PC-9 (cell line): ENCODE measurements around the gene CAMKMT.

ENCODE experiments used
- EZH2 ChIP-seq: fragments of 200-600 bp; sonication (generic); IDR thresholded peaks from 2 replicates; pipeline ENCODE4 v1.8.0; 2017; ENCODE audit warnings: antibody characterized with exemption, low read depth
- TF ChIP-seq, protein P1 (sequence below): fragments of 200-600 bp; sonication (generic); conservative IDR thresholded peaks from 2 replicates; pipeline ENCODE4 v1.6.1; 2017; ENCODE audit warnings: mixed run types, antibody characterized with exemption, mild to moderate bottlenecking, moderate library complexity

GRCh38 chr2:44742057-44742456 is 380.3 kb downstream of the CAMKMT start:
- TF ChIP-seq, protein P1, sequence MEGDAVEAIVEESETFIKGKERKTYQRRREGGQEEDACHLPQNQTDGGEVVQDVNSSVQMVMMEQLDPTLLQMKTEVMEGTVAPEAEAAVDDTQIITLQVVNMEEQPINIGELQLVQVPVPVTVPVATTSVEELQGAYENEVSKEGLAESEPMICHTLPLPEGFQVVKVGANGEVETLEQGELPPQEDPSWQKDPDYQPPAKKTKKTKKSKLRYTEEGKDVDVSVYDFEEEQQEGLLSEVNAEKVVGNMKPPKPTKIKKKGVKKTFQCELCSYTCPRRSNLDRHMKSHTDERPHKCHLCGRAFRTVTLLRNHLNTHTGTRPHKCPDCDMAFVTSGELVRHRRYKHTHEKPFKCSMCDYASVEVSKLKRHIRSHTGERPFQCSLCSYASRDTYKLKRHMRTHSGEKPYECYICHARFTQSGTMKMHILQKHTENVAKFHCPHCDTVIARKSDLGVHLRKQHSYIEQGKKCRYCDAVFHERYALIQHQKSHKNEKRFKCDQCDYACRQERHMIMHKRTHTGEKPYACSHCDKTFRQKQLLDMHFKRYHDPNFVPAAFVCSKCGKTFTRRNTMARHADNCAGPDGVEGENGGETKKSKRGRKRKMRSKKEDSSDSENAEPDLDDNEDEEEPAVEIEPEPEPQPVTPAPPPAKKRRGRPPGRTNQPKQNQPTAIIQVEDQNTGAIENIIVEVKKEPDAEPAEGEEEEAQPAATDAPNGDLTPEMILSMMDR, result no peak
- TF ChIP-seq EZH2, result no peak
